PC-3 (cell line): Measurements from ENCODE around the gene TPO.

Source experiments
- CTCF ChIP-seq: fragments of 300-600 bp; sonication (generic); conservative IDR thresholded peaks from 2 replicates; pipeline ENCODE4 v1.5.1; 2017; ENCODE audit warnings: antibody characterized with exemption, low read depth, mild to moderate bottlenecking, low read length
- EZH2 ChIP-seq: fragments of 300-600 bp; sonication (generic); IDR thresholded peaks from one replicate; pipeline ENCODE4 v1.6.1; 2017; ENCODE audit warnings: antibody characterized with exemption, mild to moderate bottlenecking, low read length; ENCODE audit not compliant: unreplicated experiment
- EZH2phosphoT487 ChIP-seq: fragments of 300-600 bp; sonication (generic); IDR thresholded peaks from 2 replicates; pipeline ENCODE4 v1.6.1; 2018; ENCODE audit warnings: mild to moderate bottlenecking, antibody characterized with exemption, low read length, borderline replicate concordance

GRCh38 chr2:1563084-1563857 is 150.0 kb downstream of the TPO start:
- TF ChIP-seq CTCF = no peak
- TF ChIP-seq EZH2 = no peak
- no peak for TF ChIP-seq EZH2phosphoT487
